Prostate gland (tissue), 2 donors: ENCODE results near the gene CRIM1.

Source experiments
- CTCF ChIP-seq, 4 experiments: fragments of 200-600 bp in 2 of 4; fragments of 450-650 bp in 2 of 4; sonication (generic) in 2 of 4; IDR thresholded peaks; 1 replicate in 3 of 4; 2 replicates in 1 of 4; pipeline ENCODE4 v1.5.1; 2016 to 2019; ENCODE audit warnings: antibody characterized with exemption in 4 of 4, mild to moderate bottlenecking in 2 of 4, moderate library complexity in 2 of 4
- POLR2A ChIP-seq: fragments of 450-650 bp; IDR thresholded peaks from one replicate; pipeline ENCODE4 v1.6.1; 2016; ENCODE audit warnings: antibody characterized with exemption, mild to moderate bottlenecking

- TF ChIP-seq CTCF (IDR thresholded peaks at IDR 0.05) (no peak), POLR2A (no peak)
Observed at GRCh38 chr2:36408198-36408703, 52.7 kb downstream of the CRIM1 start.
